HL-60 (cell line): ENCODE data around the gene KCNT2.

Experiments used
- GABPA ChIP-seq: IDR thresholded peaks from 2 replicates; pipeline ENCODE4 v1.6.1; 2012; ENCODE audit warnings: low read depth
- POLR2AphosphoS5 ChIP-seq: IDR thresholded peaks from 2 replicates; pipeline ENCODE4 v1.6.1; 2012; ENCODE audit warnings: low read depth
- SPI1 ChIP-seq: IDR thresholded peaks from 2 replicates; pipeline ENCODE4 v1.6.1; 2012; ENCODE audit warnings: low read depth, mild to moderate bottlenecking, borderline replicate concordance
- TF ChIP-seq, protein P1 (sequence below): IDR thresholded peaks from one replicate; pipeline ENCODE4 v1.5.1; 2011; ENCODE audit warnings: low read length, control low read depth, inconsistent platforms; ENCODE audit not compliant: insufficient read depth
- TF ChIP-seq, protein P2 (sequence below): IDR thresholded peaks from 2 replicates; pipeline ENCODE4 v1.6.1; 2012; ENCODE audit warnings: low read depth; ENCODE audit not compliant: insufficient replicate concordance

DNA sequence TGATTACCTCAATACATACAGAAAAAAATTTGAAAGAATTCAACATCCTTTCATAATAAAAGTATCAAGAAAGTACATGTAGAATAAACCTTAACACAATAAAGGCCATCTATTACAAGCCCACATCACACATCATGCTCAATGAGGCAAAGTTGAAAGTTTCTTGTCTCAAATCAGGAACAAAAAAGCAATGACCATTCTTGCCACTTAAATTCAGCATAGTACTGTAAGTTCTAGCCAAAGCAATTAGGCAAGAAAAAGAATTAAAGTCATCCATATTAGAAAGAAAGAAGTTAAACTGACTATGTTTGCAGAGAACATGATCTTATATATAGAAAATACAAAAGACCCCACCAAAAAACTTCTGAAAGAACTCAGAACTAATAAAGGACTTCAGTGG lies 44.5 kb downstream of the KCNT2 start:
- TF ChIP-seq, protein P1, sequence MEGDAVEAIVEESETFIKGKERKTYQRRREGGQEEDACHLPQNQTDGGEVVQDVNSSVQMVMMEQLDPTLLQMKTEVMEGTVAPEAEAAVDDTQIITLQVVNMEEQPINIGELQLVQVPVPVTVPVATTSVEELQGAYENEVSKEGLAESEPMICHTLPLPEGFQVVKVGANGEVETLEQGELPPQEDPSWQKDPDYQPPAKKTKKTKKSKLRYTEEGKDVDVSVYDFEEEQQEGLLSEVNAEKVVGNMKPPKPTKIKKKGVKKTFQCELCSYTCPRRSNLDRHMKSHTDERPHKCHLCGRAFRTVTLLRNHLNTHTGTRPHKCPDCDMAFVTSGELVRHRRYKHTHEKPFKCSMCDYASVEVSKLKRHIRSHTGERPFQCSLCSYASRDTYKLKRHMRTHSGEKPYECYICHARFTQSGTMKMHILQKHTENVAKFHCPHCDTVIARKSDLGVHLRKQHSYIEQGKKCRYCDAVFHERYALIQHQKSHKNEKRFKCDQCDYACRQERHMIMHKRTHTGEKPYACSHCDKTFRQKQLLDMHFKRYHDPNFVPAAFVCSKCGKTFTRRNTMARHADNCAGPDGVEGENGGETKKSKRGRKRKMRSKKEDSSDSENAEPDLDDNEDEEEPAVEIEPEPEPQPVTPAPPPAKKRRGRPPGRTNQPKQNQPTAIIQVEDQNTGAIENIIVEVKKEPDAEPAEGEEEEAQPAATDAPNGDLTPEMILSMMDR, result no peak
- TF ChIP-seq, protein P2, sequence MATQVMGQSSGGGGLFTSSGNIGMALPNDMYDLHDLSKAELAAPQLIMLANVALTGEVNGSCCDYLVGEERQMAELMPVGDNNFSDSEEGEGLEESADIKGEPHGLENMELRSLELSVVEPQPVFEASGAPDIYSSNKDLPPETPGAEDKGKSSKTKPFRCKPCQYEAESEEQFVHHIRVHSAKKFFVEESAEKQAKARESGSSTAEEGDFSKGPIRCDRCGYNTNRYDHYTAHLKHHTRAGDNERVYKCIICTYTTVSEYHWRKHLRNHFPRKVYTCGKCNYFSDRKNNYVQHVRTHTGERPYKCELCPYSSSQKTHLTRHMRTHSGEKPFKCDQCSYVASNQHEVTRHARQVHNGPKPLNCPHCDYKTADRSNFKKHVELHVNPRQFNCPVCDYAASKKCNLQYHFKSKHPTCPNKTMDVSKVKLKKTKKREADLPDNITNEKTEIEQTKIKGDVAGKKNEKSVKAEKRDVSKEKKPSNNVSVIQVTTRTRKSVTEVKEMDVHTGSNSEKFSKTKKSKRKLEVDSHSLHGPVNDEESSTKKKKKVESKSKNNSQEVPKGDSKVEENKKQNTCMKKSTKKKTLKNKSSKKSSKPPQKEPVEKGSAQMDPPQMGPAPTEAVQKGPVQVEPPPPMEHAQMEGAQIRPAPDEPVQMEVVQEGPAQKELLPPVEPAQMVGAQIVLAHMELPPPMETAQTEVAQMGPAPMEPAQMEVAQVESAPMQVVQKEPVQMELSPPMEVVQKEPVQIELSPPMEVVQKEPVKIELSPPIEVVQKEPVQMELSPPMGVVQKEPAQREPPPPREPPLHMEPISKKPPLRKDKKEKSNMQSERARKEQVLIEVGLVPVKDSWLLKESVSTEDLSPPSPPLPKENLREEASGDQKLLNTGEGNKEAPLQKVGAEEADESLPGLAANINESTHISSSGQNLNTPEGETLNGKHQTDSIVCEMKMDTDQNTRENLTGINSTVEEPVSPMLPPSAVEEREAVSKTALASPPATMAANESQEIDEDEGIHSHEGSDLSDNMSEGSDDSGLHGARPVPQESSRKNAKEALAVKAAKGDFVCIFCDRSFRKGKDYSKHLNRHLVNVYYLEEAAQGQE, result no peak
- no peak for TF ChIP-seq POLR2AphosphoS5
- TF ChIP-seq GABPA, result no peak
- TF ChIP-seq SPI1, result no peak
